ENCODE measurements around the gene TBC1D22A. TPM values are rescaled to one million over a fixed set of nuclear protein-coding genes. Genes with fewer than 3 reads are reported as not detected.

The TBC1D22A gene
- polyA plus RNA-seq, 1 experiment = 19.8 TPM

GRCh38 chr22:47069270-47069669, 306.8 kb downstream of the TBC1D22A start:
- Histone ChIP-seq H3K4me3 (ENCODE audit: low read depth, low read length) (no peak overlapping the region), H3K27ac (ENCODE audit: low read depth, low read length) (no peak overlapping the region), H3K27me3 (ENCODE audit: control insufficient read depth, insufficient read depth, low read length) (no peaks in the 10 kb centered on the region), H3K9me3 (ENCODE audit: control insufficient read depth, insufficient read depth, low read length) (no peaks in the 10 kb centered on the region)
- ChIA-PET CTCF (no interaction called here), POLR2A (no interaction called here)
- no peak for DNase-seq (ENCODE audit: low read depth, low spot score)
- no peak for TF ChIP-seq CTCF (IDR thresholded peaks at IDR 0.05; ENCODE audit: low read depth, low read length)

GRCh38 chr22:47071078-47071806, 308.8 kb downstream of the TBC1D22A start:
- Histone ChIP-seq H3K27me3 (ENCODE audit: control insufficient read depth, insufficient read depth, low read length) (no peaks in the 10 kb centered on the region), H3K27ac (ENCODE audit: low read depth, low read length) (no peak overlapping the region), H3K9me3 (ENCODE audit: control insufficient read depth, insufficient read depth, low read length) (peaks cover 9% of the 10 kb centered on the region), H3K4me3 (ENCODE audit: low read depth, low read length) (no peak overlapping the region)
- POLR2A ChIA-PET = no interaction called here
- no peak for DNase-seq (ENCODE audit: low read depth, low spot score)
- CTCF ChIA-PET = interaction anchor here (0.6 kb wide), 1 partner anchor 242 kb away, joined by 3 read pairs; no protein-coding TSS in a partner anchor
- no peak for TF ChIP-seq CTCF (IDR thresholded peaks at IDR 0.05; ENCODE audit: low read depth, low read length)

GRCh38 chr22:47071807-47072641, 309.6 kb downstream of the TBC1D22A start:
- Histone ChIP-seq H3K27ac (ENCODE audit: low read depth, low read length) (no peak overlapping the region), H3K4me3 (ENCODE audit: low read depth, low read length) (no peak overlapping the region), H3K9me3 (ENCODE audit: control insufficient read depth, insufficient read depth, low read length) (peaks cover 9% of the 10 kb centered on the region), H3K27me3 (ENCODE audit: control insufficient read depth, insufficient read depth, low read length) (no peaks in the 10 kb centered on the region)
- no peak for DNase-seq (ENCODE audit: low read depth, low spot score)
- no peak for TF ChIP-seq CTCF (IDR thresholded peaks at IDR 0.05; ENCODE audit: low read depth, low read length)
- POLR2A ChIA-PET = no interaction called here
- CTCF ChIA-PET = interaction anchor here (0.6 kb wide), 1 partner anchor 241 kb away, joined by 3 read pairs; no protein-coding TSS in a partner anchor

GRCh38 chr22:47072642-47072967, 310.2 kb downstream of the TBC1D22A start:
- CTCF ChIA-PET = no interaction called here
- no peak for TF ChIP-seq CTCF (IDR thresholded peaks at IDR 0.05; ENCODE audit: low read depth, low read length)
- POLR2A ChIA-PET = no interaction called here

GRCh38 chr22:47073075-47073474, 310.6 kb downstream of the TBC1D22A start:
- Histone ChIP-seq H3K9me3 (ENCODE audit: control insufficient read depth, insufficient read depth, low read length) (peaks cover 9% of the 10 kb centered on the region), H3K4me3 (ENCODE audit: low read depth, low read length) (no peak overlapping the region), H3K27me3 (ENCODE audit: control insufficient read depth, insufficient read depth, low read length) (no peaks in the 10 kb centered on the region), H3K27ac (ENCODE audit: low read depth, low read length) (no peak overlapping the region)
- CTCF ChIA-PET = no interaction called here
- no peak for DNase-seq (ENCODE audit: low read depth, low spot score)
- POLR2A ChIA-PET = no interaction called here
- TF ChIP-seq CTCF (IDR thresholded peaks at IDR 0.05; ENCODE audit: low read depth, low read length) = no peak

More at GRCh38 chr22:47072642-47072967, 310.2 kb downstream of the TBC1D22A start:
- Histone ChIP-seq H3K4me3 (ENCODE audit: low read depth, low read length) (no peak overlapping the region), H3K9me3 (ENCODE audit: control insufficient read depth, insufficient read depth, low read length) (peaks cover 9% of the 10 kb centered on the region), H3K27me3 (ENCODE audit: control insufficient read depth, insufficient read depth, low read length) (no peaks in the 10 kb centered on the region), H3K27ac (ENCODE audit: low read depth, low read length) (no peak overlapping the region)
- DNase-seq (ENCODE audit: low read depth, low spot score) = no peak

All from AG04450 (cell line).